T-helper 1 cell treated with Interleukin-12 subunit alpha and Interleukin-12 subunit beta and Interleukin-4 antibody, amounts not matched to agents 30 ng/mL and 1 ng/mL, for 36 hours (primary cell): ENCODE measurements around the gene CYP1A1. TPM values are rescaled to one million over a fixed set of nuclear protein-coding genes. Genes with fewer than 3 reads are reported as not detected.
"Not testable (repeated sequence)": the region's sequence is repeated elsewhere in the genome, so short reads cannot be mapped to it uniquely, and the experiment has no call there.

Experiments used
- intact Hi-C: fragments of 100-400 bp; cut with micrococcal nuclease; formaldehyde crosslinking; loops from one replicate; pipeline ENCODE4 v1.15.1; 2024
- total RNA-seq: library from RNA; stranded (reverse); gene quantifications from 2 replicates; pipeline ENCODE4 v1.2.3, GENCODE V29; 2022

CYP1A1 gene
- total RNA-seq, 1 donor from 2014 or later = 0.42 TPM

- intact Hi-C loops = not testable (repeated sequence)
Measured at GRCh38 chr15:74738239-74738638, 12.9 kb upstream of the CYP1A1 start.

- intact Hi-C loops = no loop called here
Measured at GRCh38 chr15:74735305-74735704, 10.0 kb upstream of the CYP1A1 start.

- intact Hi-C loops = no loop called here
Measured at GRCh38 chr15:74733269-74733668, 7.9 kb upstream of the CYP1A1 start.

GRCh38 chr15:74732846-74733245 is 7.5 kb upstream of the CYP1A1 start:
- intact Hi-C loops = no loop called here

GRCh38 chr15:74730619-74731316 is 5.4 kb upstream of the CYP1A1 start:
- intact Hi-C loops = no loop called here

GRCh38 chr15:74729372-74729771 is 4.0 kb upstream of the CYP1A1 start:
- intact Hi-C loops = not testable (repeated sequence)

- intact Hi-C loops = not testable (repeated sequence)
Measured at GRCh38 chr15:74728699-74729098, 3.4 kb upstream of the CYP1A1 start.

- intact Hi-C loops = no loop called here
Measured at GRCh38 chr15:74727727-74728126, 2.4 kb upstream of the CYP1A1 start.

GRCh38 chr15:74726774-74727164 is 1.4 kb upstream of the CYP1A1 start:
- intact Hi-C loops = loop anchor here (1.0 kb wide), 1 partner anchor 30 kb away; the partner anchor contains the start of gene EDC3

GRCh38 chr15:74725845-74726773 is 781 bp upstream of the CYP1A1 start:
- intact Hi-C loops = loop anchor here (1.0 to 2.0 kb wide), 3 partner anchors 30 to 75 kb away; partner anchors contain the start of gene EDC3

- intact Hi-C loops = loop anchor here (2.0 kb wide), 2 partner anchors 44 to 76 kb away; no protein-coding TSS in a partner anchor
Measured at GRCh38 chr15:74724570-74725224, 631 bp downstream of the CYP1A1 start.

GRCh38 chr15:74723754-74724334 is 1.5 kb downstream of the CYP1A1 start:
- intact Hi-C loops = loop anchor here (2.0 kb wide), 2 partner anchors 45 to 77 kb away; no protein-coding TSS in a partner anchor

GRCh38 chr15:74723187-74723586 is 2.1 kb downstream of the CYP1A1 start:
- intact Hi-C loops = no loop called here

GRCh38 chr15:74722591-74722990 is 2.7 kb downstream of the CYP1A1 start:
- intact Hi-C loops = no loop called here

- intact Hi-C loops = no loop called here
Measured at GRCh38 chr15:74716651-74717050, 8.7 kb downstream of the CYP1A1 start.

GRCh38 chr15:74712311-74712710 is 13.0 kb downstream of the CYP1A1 start:
- intact Hi-C loops = no loop called here

- intact Hi-C loops = no loop called here
Measured at GRCh38 chr15:74710319-74711094, 14.8 kb downstream of the CYP1A1 start.

GRCh38 chr15:74709892-74710291 is 15.4 kb downstream of the CYP1A1 start:
- intact Hi-C loops = no loop called here

GRCh38 chr15:74709011-74709410 is 16.3 kb downstream of the CYP1A1 start:
- intact Hi-C loops = no loop called here

- intact Hi-C loops = loop anchor here (1.0 to 5.0 kb wide), 10 partner anchors 29 to 705 kb away; partner anchors contain the start of genes ARID3B, CLK3, PML and PPCDC
Measured at GRCh38 chr15:74696808-74697207, 28.5 kb downstream of the CYP1A1 start.
